Activated CD4-positive, alpha-beta memory T cell treated with anti-CD3 and anti-CD28 coated beads, Interleukin-2, amount 10 ng/mL, durations not matched to agents 7 days and 5 days (primary cell): ENCODE data around the gene PTDSS2. TPM values are rescaled to one million over a fixed set of nuclear protein-coding genes. Genes with fewer than 3 reads are reported as not detected.

Source experiments
- CTCF ChIA-PET: fragments of 350-600 bp; sonication (Branson Sonifier 250); formaldehyde crosslinking; loops from one replicate; lab custom pipeline; 2021; ENCODE audit warnings: antibody characterized with exemption, inconsistent platforms; lab: Charles Lee
- POLR2A ChIA-PET: fragments of 350-600 bp; sonication (Branson Sonifier 250); formaldehyde crosslinking; loops from one replicate; lab custom pipeline; 2021; ENCODE audit warnings: antibody characterized with exemption; lab: Charles Lee
- DNase-seq: peaks from one replicate; pipeline ENCODE4 v3.0.0-alpha.2; 2020
- H3K27ac Mint-ChIP-seq: one replicate; pipeline ENCODE4 v1.8.0; 2021; ENCODE audit warnings: mild to moderate bottlenecking, mixed read lengths
- H3K27me3 Mint-ChIP-seq: one replicate; pipeline ENCODE4 v1.8.0; 2021; ENCODE audit warnings: mixed read lengths
- H3K36me3 Mint-ChIP-seq: one replicate; pipeline ENCODE4 v1.8.0; 2021; ENCODE audit warnings: low read depth, mixed read lengths
- H3K4me1 Mint-ChIP-seq: one replicate; pipeline ENCODE4 v1.8.0; 2021; ENCODE audit warnings: mixed read lengths
- H3K4me3 Mint-ChIP-seq: one replicate; pipeline ENCODE4 v1.8.0; 2021; ENCODE audit warnings: mild to moderate bottlenecking, mixed read lengths
- H3K9me3 Mint-ChIP-seq: one replicate; pipeline ENCODE4 v1.8.0; 2021; ENCODE audit warnings: mixed read lengths
- total RNA-seq, 2 experiments: library from RNA; stranded (reverse); gene quantifications; one replicate each; pipeline ENCODE4 v1.2.3, GENCODE V29; 2021

The PTDSS2 gene
- total RNA-seq, 2 experiments from 2014 or later = 20.1 to 21.5 TPM

DNA sequence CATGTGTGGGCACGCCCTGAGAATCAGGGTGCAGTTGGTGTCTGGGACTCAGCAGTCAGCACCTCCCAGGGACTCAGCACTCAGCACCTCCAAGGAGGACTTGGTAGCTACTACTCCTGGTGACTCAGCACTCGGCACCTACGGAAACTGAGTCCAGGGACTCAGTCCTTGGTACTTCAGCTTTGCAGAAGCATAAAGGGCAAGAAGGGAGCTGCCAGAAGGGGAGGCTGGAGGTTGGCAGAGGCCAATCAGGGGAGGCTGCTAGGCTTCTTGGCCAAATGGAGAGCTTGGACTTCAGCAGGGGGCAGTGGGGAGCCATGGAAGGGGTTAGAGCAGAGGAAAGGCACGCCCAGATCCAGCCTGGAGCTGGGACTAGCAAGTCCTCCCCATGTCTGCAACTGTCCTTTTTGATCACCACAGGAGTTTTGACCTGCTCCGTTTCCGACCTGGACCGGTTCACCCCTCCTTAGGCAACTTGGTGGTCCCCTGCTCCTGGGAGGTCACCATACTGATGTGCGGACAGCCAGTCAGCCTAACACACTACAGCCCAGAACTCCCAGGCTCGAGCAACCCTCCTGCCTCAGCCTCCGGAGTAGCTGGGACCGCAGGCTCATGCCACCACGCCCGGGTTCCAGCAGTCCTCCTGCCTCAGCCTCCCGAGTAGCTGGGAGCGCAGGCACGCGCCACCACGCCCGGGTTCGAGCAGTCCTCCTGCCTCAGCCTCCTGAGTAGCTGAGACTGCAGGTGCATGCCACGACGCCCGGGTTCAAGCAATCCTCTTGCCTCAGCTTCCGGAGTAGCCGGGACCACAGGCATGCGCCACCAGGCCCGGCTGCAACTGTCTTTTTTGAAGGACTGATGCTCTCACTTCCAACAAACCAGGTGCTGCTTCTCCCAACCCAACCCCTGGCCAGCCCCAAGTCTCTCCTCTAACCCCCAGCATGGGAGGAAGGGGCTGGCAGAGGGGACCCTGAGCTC, 9.7 kb upstream of the PTDSS2 start:
- peak overlapping the region; percentile 75 for H3K4me3 Mint-ChIP-seq
- no peak overlapping the region for H3K27ac Mint-ChIP-seq
- no peak for DNase-seq
- peaks cover 9% of the 10 kb centered on the region for H3K27me3 Mint-ChIP-seq
- H3K4me1 Mint-ChIP-seq = peaks cover 38% of the 10 kb centered on the region
- no peaks in the 10 kb centered on the region for H3K9me3 Mint-ChIP-seq
- CTCF ChIA-PET = interaction anchor here (1.2 to 3.3 kb wide), 3 partner anchors 9 to 78 kb away, joined by 4 to 23 read pairs (median 6); partner anchors contain the start of gene PTDSS2
- POLR2A ChIA-PET = interaction anchor here (0.9 to 3.1 kb wide), 5 partner anchors 8 to 34 kb away, joined by 3 to 30 read pairs (median 4); partner anchors contain the start of genes PTDSS2 and SIGIRR
- H3K36me3 Mint-ChIP-seq = no peaks in the 10 kb centered on the region

DNA sequence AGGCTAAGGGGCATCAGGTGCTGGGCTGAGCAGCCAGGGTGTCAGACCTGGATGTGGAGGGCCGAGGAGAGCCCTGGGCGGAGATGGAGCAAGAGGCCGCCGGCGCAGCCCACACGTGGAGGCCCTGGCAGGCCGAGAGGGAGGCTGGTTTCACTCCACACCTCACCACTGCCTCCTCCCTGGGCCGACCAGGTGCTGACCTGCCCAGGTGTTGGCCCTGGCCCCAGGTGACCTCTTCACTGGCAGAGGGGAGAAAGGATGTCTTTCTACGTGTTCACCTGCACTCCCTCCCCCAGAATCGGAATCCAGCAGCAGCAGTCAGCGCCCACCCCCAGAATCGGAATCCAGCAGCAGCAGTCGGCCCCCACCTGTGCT, 9.0 kb upstream of the PTDSS2 start:
- CTCF ChIA-PET = interaction anchor here (1.9 to 3.3 kb wide), 2 partner anchors 8 to 78 kb away, joined by 6 to 23 read pairs; partner anchors contain the start of gene PTDSS2
- Mint-ChIP-seq H3K4me1 (peaks cover 38% of the 10 kb centered on the region), H3K27ac (no peak overlapping the region), H3K9me3 (no peaks in the 10 kb centered on the region), H3K27me3 (peaks cover 9% of the 10 kb centered on the region), H3K36me3 (no peaks in the 10 kb centered on the region), H3K4me3 (peak overlapping the region; percentile 75)
- POLR2A ChIA-PET = interaction anchor here (0.9 to 3.1 kb wide), 4 partner anchors 18 to 35 kb away, joined by 3 to 30 read pairs (median 3); partner anchors contain the start of gene SIGIRR
- DNase-seq = no peak

DNA sequence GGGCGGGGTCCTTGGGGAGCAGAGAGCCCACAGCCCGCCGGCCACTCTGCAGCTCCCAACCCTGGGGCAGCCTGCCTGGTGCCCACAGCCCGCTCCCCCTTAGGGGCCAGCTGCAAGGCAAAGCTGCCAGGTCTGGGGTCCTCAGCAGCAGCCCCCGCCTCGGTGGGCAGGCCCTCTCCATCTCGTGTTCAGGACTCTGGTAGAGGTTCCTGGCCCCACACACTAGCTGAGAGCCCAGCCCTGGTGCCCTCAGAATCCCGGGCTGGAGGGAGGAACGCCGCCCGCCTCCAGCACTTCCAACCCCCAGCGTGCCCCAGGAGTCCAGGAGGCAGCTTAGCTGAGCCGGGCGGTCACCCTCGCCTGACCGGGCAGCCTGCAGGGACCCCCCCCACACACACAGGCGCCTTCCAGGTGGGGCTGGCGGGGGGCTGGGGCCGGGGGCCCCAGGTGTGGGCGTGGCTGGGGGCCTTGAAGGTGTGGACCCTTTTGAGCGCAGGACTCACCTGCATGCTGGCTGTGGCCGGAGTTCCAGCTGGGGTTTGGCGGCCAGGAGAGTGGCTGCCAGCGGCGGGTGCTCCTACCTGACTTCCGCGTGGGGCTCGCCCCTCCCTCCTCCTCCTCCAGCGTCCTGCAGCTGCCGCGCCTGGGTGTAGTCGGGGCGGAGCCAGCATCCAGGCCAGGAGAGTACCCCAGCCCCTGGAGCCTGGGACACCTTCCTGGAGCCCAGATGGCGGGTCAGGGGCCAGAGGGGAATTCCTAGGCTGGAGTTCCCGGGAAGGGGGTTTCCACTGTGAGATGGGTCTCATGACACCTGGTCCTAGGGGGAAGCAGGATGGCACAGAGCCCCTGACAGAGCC, 8.4 kb upstream of the PTDSS2 start, which contains the start of gene ANO9:
ANO9 (minus strand) TSS at position 594 of the 857 bp plus-strand sequence; CDS start at position 509, 85 bp downstream.
- no peak within 1 kb of the TSS for H3K27ac Mint-ChIP-seq
- H3K27me3 Mint-ChIP-seq = peaks cover 9% of the 10 kb centered on the region
- POLR2A ChIA-PET = interaction anchor here (0.9 to 3.1 kb wide), 5 partner anchors 19 to 62 kb away, joined by 3 to 30 read pairs (median 3); partner anchors contain the start of gene SIGIRR
- H3K9me3 Mint-ChIP-seq = no peaks in the 10 kb centered on the region
- peak within 1 kb of the TSS; percentile 75 for H3K4me3 Mint-ChIP-seq
- peaks cover 35% of the 10 kb centered on the region for H3K4me1 Mint-ChIP-seq
- no peaks in the 10 kb centered on the region for H3K36me3 Mint-ChIP-seq
- CTCF ChIA-PET = interaction anchor here (1.4 to 3.3 kb wide), 3 partner anchors 7 to 77 kb away, joined by 3 to 23 read pairs (median 6); partner anchors contain the start of gene PTDSS2
- peak; percentile 74 for DNase-seq

DNA sequence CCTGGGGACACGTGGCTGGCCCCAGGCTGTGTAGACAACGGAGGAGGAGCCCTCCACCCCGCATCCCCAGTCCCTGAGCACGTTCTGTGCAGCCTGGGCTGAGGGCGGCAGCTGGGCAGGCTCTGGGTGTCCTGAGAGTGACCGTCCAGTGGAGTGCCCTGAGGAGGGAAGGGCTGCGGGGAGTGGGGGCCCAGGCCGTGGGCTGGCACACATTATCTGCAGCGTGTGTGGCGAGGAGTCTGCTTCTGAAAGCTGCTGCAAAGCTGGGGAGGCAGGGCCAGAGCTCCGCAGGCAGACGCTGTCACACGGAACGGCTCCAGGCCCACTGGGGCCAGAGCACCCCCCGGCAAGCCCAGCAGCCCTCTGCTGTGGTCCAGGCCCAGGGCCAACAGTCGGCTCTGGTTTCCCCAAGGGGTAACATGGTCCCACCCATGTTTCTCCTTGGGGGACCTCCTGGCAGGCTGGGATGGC, 7.4 kb upstream of the PTDSS2 start:
- Mint-ChIP-seq H3K36me3 (no peaks in the 10 kb centered on the region), H3K27ac (no peak overlapping the region), H3K4me1 (peaks cover 29% of the 10 kb centered on the region), H3K9me3 (no peaks in the 10 kb centered on the region), H3K4me3 (no peak overlapping the region), H3K27me3 (peaks cover 9% of the 10 kb centered on the region)
- CTCF ChIA-PET = interaction anchor here (1.4 to 1.7 kb wide), 2 partner anchors 36 kb away, joined by 3 to 5 read pairs; no protein-coding TSS in a partner anchor
- no peak for DNase-seq
- POLR2A ChIA-PET = interaction anchor here (1.1 to 3.1 kb wide), 4 partner anchors 26 to 64 kb away, joined by 4 to 30 read pairs (median 6); partner anchors contain the start of gene SIGIRR

DNA sequence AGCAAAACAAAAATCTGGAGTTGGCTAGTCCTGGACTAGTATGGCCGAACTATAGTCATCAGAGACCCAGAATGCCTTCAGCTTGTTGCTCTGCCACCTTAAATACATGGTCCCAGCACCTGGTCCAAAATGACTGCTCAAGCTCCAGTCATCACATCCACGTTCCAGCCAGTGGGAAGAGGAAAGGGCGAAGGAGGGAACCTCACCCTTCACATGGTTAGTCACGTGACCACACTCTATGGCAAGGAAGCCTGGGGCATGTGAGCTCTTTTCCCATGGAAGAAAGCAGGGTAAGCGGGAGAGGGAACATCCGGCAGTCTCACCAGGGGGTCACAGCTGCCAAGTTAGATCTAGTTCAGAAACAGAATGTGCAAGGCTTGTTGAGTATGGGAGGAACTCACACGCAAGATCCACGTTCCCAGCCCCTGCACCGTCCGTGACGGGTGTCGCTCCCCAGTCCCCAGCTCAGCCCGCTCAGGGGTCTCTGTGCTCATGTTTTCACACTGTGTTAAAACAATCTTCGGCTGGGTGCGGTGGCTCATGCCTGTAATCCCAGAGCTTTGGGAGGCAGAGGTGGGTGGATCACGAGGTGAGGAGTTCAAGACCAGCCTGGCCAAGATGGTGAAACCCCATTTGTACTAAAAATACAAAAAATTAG, 6.4 kb upstream of the PTDSS2 start:
- H3K9me3 Mint-ChIP-seq = no peaks in the 10 kb centered on the region
- no peaks in the 10 kb centered on the region for H3K36me3 Mint-ChIP-seq
- no peak overlapping the region for H3K27ac Mint-ChIP-seq
- peaks cover 26% of the 10 kb centered on the region for H3K4me1 Mint-ChIP-seq
- DNase-seq = no peak
- ChIA-PET CTCF (interaction anchor here (1.7 kb wide), 1 partner anchor 37 kb away, joined by 5 read pairs; no protein-coding TSS in a partner anchor), POLR2A (interaction anchor here (1.1 to 1.8 kb wide), 4 partner anchors 27 to 63 kb away, joined by 3 to 6 read pairs (median 5); no protein-coding TSS in a partner anchor)
- peaks cover 9% of the 10 kb centered on the region for H3K27me3 Mint-ChIP-seq
- H3K4me3 Mint-ChIP-seq = no peak overlapping the region

DNA sequence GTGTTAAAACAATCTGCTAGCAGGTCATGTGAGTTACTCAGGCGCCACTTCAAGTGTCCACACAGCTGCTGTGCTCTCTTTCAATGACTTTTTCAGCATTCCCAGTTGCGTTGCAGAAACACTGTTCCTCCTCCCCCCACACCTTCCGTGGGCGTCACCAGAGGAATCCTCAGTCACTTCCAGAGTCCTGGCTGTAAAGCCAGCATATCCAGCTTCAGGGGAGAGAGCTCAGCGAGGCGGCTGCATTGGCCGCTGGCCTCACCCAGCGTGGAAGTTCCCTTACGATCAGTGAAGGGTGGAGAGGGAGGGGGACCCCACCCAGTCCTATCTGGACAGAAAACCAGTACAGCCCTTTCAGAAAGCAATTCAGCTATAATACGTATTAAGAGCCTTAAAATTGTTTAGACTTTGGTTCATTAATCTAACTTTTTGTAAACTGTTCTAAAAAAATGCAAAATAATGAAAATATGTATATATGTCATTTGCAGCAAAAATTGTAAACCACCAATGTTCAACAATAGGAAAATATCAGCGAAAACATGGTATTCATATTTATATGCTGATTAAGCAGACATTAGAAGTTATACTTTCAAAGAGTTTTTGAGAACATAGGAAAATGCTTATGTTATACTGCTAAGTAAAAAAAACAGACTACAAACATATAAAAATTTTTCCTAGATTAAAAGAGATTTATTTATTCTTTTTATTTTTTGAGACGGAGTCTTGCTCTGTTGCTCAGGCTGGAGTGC, 5.5 kb upstream of the PTDSS2 start:
- ChIA-PET POLR2A (interaction anchor here (1.2 to 1.7 kb wide), 2 partner anchors 60 to 62 kb away, joined by 3 to 4 read pairs; no protein-coding TSS in a partner anchor), CTCF (interaction anchor here (1.0 to 1.7 kb wide), 2 partner anchors 28 to 38 kb away, joined by 3 to 5 read pairs; no protein-coding TSS in a partner anchor)
- H3K4me1 Mint-ChIP-seq = peaks cover 28% of the 10 kb centered on the region
- H3K9me3 Mint-ChIP-seq = no peaks in the 10 kb centered on the region
- H3K27ac Mint-ChIP-seq = no peak overlapping the region
- no peaks in the 10 kb centered on the region for H3K36me3 Mint-ChIP-seq
- peaks cover 9% of the 10 kb centered on the region for H3K27me3 Mint-ChIP-seq
- H3K4me3 Mint-ChIP-seq = no peak overlapping the region
- no peak for DNase-seq

DNA sequence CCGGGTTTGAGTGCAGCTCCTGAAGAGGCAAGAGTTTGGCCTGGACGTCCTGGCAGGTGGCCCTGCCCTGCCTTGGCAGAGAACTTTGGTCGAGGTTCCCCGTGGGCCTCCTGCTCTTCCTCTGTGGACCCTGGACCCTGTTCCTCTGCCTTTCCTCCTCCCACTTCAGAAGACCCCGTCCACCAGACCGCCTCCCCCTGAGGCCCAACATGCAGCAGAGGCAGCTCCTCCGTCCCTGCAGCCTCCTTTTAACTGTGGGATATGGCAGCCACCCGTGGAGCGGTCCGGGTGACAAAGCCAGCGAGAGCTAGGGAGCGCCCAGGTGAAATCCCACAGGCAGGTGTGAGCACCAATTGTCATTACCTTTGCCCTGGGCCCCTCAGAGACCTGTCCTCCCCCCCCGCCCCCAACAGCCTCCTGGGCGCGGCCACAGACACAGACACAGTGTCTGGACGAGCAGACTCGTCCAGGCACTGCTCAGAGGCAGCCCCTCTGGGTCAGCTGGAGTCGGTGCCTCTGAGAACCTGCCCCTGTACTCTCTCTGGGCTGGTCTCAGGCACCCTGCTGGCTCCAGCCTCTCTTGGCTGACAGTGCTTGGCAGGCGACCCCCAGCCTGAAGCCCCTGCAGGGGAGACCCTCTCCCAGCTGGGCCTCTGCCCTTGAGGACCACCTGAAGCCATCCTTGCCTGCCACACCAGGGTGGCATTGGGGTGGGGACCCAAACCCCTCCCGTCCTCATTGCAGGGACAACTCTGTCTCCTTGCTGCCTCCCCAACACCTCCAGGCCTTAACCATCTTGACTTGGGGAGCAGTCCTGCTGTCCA, 4.1 kb upstream of the PTDSS2 start:
- ChIA-PET POLR2A (interaction anchor here (1.7 kb wide), 1 partner anchor 30 kb away, joined by 4 read pairs; the partner anchor contains the start of gene SIGIRR), CTCF (interaction anchor here (0.8 to 1.0 kb wide), 3 partner anchors 10 to 31 kb away, joined by 3 to 6 read pairs (median 3); no protein-coding TSS in a partner anchor)
- no peak overlapping the region for H3K4me3 Mint-ChIP-seq
- no peak for DNase-seq
- H3K4me1 Mint-ChIP-seq = peaks cover 23% of the 10 kb centered on the region
- H3K27ac Mint-ChIP-seq = no peak overlapping the region
- peaks cover 9% of the 10 kb centered on the region for H3K27me3 Mint-ChIP-seq
- no peaks in the 10 kb centered on the region for H3K9me3 Mint-ChIP-seq
- H3K36me3 Mint-ChIP-seq = peaks cover 2% of the 10 kb centered on the region

DNA sequence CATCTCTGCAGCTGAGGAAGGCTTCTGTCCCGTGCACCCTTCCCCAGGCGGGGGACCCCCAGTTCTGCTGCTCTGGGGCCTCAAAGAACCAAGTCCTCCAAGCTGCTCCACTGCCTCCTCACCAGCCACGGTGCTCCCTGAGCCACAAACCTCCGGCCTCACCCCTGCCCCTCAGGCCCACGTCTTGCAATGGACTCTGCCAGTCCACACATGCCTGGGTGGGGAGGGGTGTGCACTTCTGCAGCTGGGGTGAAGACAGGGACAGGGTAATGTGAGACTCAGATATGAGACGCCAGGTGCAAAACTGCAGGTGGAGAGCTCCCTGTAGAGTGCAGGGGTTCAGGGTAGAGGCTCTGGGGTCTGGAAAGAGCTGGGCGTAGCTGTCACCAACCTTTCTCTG, 3.2 kb upstream of the PTDSS2 start:
- ChIA-PET CTCF (interaction anchor here (0.8 to 4.0 kb wide), 3 partner anchors 31 to 72 kb away, joined by 3 to 62 read pairs (median 3); partner anchors contain the start of gene SIGIRR), POLR2A (interaction anchor here (1.7 to 6.2 kb wide), 3 partner anchors 31 to 239 kb away, joined by 4 to 57 read pairs (median 17); partner anchors contain the start of genes BET1L, RIC8A and SIGIRR)
- Mint-ChIP-seq H3K4me1 (peaks cover 29% of the 10 kb centered on the region), H3K27me3 (peaks cover 9% of the 10 kb centered on the region), H3K9me3 (no peaks in the 10 kb centered on the region), H3K4me3 (peak overlapping the region; percentile 32), H3K36me3 (peaks cover 7% of the 10 kb centered on the region), H3K27ac (no peak overlapping the region)
- DNase-seq = no peak

DNA sequence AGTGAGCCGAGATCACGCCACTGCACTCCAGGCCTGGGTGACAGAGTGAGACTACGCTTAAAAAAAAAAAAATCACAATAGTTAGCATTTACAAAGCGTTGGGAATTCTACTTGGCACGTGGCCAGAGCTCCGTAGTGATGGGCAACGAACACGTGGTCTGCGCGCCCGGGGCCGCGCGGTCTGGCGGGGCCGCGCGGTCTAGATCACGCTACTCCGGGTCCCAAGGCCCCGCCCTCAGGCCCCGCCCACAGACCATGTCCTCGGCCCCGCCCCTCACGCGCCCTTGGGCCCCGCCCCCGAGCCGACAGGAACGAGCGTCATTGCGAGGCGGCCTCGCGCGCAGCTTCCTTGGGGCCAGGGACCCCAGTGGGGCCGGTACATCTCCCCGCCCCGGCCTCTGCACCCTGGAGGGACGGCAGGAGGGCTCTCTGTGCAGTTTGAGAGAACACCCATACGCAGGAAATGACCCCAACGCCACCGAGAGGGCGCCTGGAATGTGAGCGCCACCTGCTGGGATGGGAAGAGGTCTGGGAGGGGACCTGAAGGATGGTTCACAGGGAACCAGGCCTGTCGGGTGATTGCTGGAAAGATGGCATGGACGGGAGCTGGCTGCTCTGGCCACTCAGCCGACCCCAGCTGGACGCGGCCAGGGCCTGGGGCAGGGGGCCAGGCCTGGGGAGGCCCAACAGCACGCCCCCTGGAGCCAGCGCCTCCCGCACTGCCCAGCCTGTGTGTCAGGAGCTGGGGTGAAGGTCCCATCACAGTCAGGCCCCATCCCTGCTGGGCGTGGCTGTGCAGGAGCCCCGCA, 2.0 kb upstream of the PTDSS2 start:
- DNase-seq = peak; percentile 96
- H3K4me1 Mint-ChIP-seq = peaks cover 32% of the 10 kb centered on the region
- POLR2A ChIA-PET = interaction anchor here (0.7 to 6.2 kb wide), 19 partner anchors 9 to 241 kb away, joined by 3 to 102 read pairs (median 5); partner anchors contain the start of genes BET1L, IFITM2, PSMD13 and RIC8A
- peak overlapping the region; percentile 90 for H3K4me3 Mint-ChIP-seq
- peak overlapping the region; percentile 97 for H3K27ac Mint-ChIP-seq
- peaks cover 9% of the 10 kb centered on the region for H3K27me3 Mint-ChIP-seq
- peaks cover 11% of the 10 kb centered on the region for H3K36me3 Mint-ChIP-seq
- no peaks in the 10 kb centered on the region for H3K9me3 Mint-ChIP-seq
- CTCF ChIA-PET = interaction anchor here (0.7 to 4.0 kb wide), 27 partner anchors 8 to 328 kb away, joined by 3 to 67 read pairs (median 4); partner anchors contain the start of genes BET1L, IFITM1, RIC8A and RNH1
